Activated T-helper 1 cell treated with anti-CD3 and anti-CD28 coated beads, Interleukin-12 subunit alpha, Interleukin-12 subunit beta, Interleukin-2, Interleukin-4 antibody, amounts not matched to agents 30 ng/mL and 10 ng/mL and 1 ng/mL, durations not matched to agents 14 hours and 24 hours and 36 hours (primary cell): ENCODE results near the gene CYS1. TPM values are rescaled to one million over a fixed set of nuclear protein-coding genes. Genes with fewer than 3 reads are reported as not detected.

ENCODE experiments used
- DNase-seq: peaks from one replicate; pipeline ENCODE4 v3.0.0; 2021; ENCODE audit warnings: low spot score
- H3K27ac Mint-ChIP-seq: one replicate; pipeline ENCODE4 v1.8.0; 2021; ENCODE audit warnings: mild to moderate bottlenecking, mixed read lengths
- H3K27me3 Mint-ChIP-seq: one replicate; pipeline ENCODE4 v1.8.0; 2022; ENCODE audit warnings: mild to moderate bottlenecking, moderate library complexity, mixed read lengths; ENCODE audit not compliant: insufficient read depth
- H3K36me3 Mint-ChIP-seq: one replicate; pipeline ENCODE4 v1.8.0; 2021; ENCODE audit warnings: low read depth, mixed read lengths
- H3K4me1 Mint-ChIP-seq: one replicate; pipeline ENCODE4 v1.8.0; 2021; ENCODE audit warnings: low read depth, mixed read lengths
- H3K4me3 Mint-ChIP-seq: one replicate; pipeline ENCODE4 v1.8.0; 2021; ENCODE audit warnings: mild to moderate bottlenecking, moderate library complexity, mixed read lengths
- H3K9me3 Mint-ChIP-seq: one replicate; pipeline ENCODE4 v1.8.0; 2021; ENCODE audit warnings: mixed read lengths
- intact Hi-C: fragments of 100-400 bp; cut with micrococcal nuclease; formaldehyde crosslinking; loops from one replicate; pipeline ENCODE4 v1.15.1; 2024
- total RNA-seq: library from RNA; stranded (reverse); gene quantifications from 2 replicates; pipeline ENCODE4 v1.2.3, GENCODE V29; 2022

The CYS1 gene
- total RNA-seq, 1 donor from 2014 or later = 0.70 TPM

- intact Hi-C loops = no loop called here
- H3K36me3 Mint-ChIP-seq = no peaks in the 10 kb centered on the region
- H3K4me1 Mint-ChIP-seq = no peaks in the 10 kb centered on the region
- no peak for DNase-seq
- H3K27me3 Mint-ChIP-seq = peaks cover 20% of the 10 kb centered on the region
- H3K4me3 Mint-ChIP-seq = no peak overlapping the region
- H3K27ac Mint-ChIP-seq = no peak overlapping the region
- peaks cover 7% of the 10 kb centered on the region for H3K9me3 Mint-ChIP-seq
Observed at GRCh38 chr2:10063566-10063965, 16.6 kb downstream of the CYS1 start.

DNA sequence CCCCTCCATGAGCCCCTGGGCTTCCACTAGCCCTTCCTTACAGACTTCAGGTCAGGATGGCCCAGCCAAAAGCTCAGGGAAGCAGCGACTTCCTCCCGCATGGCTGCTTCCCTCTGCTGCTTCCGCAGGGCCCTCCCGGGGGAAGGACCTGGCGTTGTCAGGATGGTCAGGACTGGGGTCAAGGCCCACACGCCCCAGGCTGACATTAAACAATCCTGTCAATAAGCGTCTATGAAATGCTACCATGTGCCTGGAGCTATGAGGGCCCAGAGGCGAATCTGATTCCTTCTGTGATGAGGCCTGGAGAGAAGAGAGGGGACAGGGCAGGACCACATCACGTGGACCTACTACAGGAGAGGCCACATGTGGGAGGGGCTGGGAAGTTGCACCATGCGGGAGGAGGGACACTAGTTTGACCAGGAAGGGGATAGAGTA lies 17.3 kb downstream of the CYS1 start:
- intact Hi-C loops = no loop called here
- no peak for DNase-seq
- Mint-ChIP-seq H3K27me3 (peaks cover 14% of the 10 kb centered on the region), H3K27ac (no peak overlapping the region), H3K36me3 (no peaks in the 10 kb centered on the region), H3K4me3 (no peak overlapping the region), H3K4me1 (no peaks in the 10 kb centered on the region), H3K9me3 (peaks cover 3% of the 10 kb centered on the region)

GRCh38 chr2:10061221-10061925 lies 18.8 kb downstream of the CYS1 start:
- Mint-ChIP-seq H3K4me3 (no peak overlapping the region), H3K36me3 (no peaks in the 10 kb centered on the region), H3K4me1 (peaks cover 8% of the 10 kb centered on the region), H3K27ac (no peak overlapping the region), H3K27me3 (peaks cover 11% of the 10 kb centered on the region), H3K9me3 (no peaks in the 10 kb centered on the region)
- intact Hi-C loops = no loop called here
- no peak for DNase-seq

DNA sequence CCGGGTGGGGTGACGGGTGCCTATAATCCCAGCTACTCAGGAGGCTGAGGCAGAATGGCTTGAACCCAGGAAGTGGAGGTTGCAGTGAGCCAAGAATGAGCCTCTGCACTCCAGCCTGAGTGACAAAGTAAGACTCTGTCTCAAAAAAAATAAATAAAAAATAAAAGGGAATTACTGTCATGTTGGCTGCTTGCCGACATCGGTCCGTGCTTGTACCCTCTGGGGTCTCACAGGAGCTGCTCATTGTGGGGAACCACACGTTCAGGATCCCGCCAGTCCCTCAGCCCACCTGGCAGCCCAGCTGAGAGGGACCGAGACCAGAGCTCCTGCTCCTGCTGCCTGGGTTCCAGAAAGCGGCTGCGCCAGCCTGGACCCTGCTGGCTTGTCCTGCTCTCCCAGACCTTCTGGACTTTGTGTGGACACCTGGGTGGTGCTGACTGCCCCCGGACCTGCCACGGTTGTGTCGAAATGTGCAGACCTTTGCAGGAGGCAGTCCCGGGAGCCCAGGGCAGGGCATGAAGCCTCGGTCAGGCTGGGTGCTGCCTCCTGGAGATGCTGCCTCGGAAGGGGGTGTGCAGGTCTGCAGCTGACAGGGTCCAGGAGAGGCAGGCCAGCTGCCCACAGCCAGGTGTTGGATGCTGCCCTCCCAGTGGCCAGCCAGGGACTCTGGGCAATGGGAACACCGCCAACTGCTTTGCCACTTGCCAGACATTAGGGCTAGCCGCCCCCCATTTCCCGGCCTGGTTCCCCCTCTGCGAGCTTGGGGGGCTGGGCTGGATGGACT lies 20.5 kb downstream of the CYS1 start:
- no peak for DNase-seq
- H3K27me3 Mint-ChIP-seq = peaks cover 10% of the 10 kb centered on the region
- no peaks in the 10 kb centered on the region for H3K36me3 Mint-ChIP-seq
- H3K4me1 Mint-ChIP-seq = peaks cover 8% of the 10 kb centered on the region
- no peak overlapping the region for H3K27ac Mint-ChIP-seq
- intact Hi-C loops = no loop called here
- H3K4me3 Mint-ChIP-seq = no peak overlapping the region
- no peaks in the 10 kb centered on the region for H3K9me3 Mint-ChIP-seq

DNA sequence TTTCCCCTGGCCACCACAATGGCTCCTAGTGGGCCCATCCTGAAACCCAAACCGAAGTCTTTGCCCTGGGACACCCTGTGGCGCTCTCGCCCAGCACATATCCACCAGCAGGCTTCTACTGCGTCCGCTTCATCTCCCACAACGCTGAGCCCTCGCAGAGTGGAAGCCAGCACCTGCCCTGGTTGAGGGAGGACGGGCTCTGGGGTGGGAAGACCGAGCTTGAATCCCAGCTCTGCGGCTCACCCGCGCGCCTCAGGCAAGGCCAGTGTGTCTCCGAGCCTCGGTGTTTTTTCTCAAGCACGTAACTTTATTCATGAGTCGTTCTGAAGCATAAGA lies 21.2 kb downstream of the CYS1 start:
- peaks cover 8% of the 10 kb centered on the region for H3K4me1 Mint-ChIP-seq
- H3K36me3 Mint-ChIP-seq = peaks cover 1% of the 10 kb centered on the region
- H3K9me3 Mint-ChIP-seq = no peaks in the 10 kb centered on the region
- peaks cover 10% of the 10 kb centered on the region for H3K27me3 Mint-ChIP-seq
- no peak for DNase-seq
- no peak overlapping the region for H3K4me3 Mint-ChIP-seq
- no peak overlapping the region for H3K27ac Mint-ChIP-seq
- intact Hi-C loops = no loop called here

DNA sequence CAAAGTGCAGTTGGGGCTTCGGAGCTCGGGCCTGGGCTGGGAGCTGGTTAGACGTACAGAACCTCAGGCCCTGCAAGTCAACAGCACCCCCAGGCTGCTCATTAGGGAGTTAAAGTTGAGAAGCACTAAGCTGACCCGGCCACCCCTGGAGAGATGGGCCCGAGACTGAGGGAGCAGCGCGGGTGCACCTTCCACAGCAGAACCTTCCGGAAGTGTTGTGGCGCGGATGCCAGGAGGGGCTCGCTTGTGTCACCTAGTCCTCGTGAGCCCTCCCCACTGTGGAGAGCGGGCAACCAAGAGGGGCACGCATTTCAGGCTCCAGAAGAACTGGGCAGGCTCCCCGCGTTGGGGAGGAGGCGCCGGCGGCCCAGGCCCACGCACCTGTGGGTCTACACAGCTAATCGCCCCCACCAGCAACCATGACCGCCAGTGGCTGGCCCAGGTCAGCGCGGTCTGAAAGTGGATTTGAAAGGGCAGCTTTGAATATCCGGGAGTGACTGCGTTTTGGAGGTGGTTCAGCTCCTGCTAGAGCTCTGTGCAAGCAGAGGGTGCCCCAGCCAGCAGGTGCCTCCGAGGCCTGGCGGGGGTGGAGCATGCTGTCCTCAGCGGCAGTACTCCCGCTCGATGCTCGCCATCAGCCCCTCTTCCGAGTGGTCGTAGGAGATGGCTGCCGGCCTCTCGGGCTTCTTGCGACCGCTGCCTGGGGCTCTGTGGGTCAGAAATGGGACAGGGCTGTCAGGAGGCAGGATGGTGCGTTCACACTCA lies 21.8 kb downstream of the CYS1 start:
- peaks cover 8% of the 10 kb centered on the region for H3K4me1 Mint-ChIP-seq
- H3K36me3 Mint-ChIP-seq = peaks cover 2% of the 10 kb centered on the region
- H3K27ac Mint-ChIP-seq = no peak overlapping the region
- H3K9me3 Mint-ChIP-seq = no peaks in the 10 kb centered on the region
- intact Hi-C loops = no loop called here
- no peak overlapping the region for H3K4me3 Mint-ChIP-seq
- no peak for DNase-seq
- peaks cover 10% of the 10 kb centered on the region for H3K27me3 Mint-ChIP-seq

DNA sequence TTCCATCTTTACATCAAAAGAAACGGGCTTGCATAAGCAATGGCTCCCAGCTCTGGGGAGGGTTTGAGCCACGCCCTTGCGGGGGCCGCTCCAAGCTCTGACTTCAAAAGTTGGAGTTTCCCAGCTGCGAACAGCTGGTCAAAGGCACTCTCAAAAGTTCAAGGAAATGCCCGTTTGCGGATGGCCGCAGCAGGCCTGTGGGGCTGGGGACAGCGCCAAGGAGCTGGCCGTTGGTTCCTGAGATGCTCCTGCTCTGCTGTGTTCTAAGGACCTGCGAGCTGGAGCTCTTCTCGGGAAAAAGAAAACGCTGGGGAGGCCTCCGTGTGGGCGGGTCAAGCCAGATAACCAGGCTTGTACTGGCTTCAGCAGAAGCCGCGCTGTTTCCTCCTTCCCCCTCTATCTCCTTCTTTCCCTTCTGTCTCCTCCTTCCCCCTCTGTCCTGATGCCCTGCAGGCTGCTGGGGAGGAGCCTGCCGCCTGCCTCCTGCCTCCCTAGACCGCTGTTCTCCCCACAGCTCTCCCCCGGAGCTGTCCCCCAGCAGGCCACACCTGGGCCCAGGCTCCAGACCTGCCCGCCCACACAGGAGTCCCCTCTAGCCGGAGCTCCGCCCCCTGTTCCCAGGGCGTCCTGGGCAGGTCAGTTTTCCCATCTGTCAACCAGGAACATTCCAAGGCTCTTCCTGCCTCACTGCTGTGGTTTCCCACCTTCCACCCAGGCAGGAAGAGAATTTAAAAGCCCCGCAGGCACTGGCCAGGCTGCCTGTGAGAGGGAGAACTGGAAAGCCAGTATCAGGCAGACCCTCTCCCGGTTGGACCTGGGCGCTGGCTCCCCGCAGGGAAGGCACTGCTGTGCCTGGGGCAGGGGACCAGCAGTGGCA lies 22.7 kb downstream of the CYS1 start:
- Mint-ChIP-seq H3K27me3 (peaks cover 9% of the 10 kb centered on the region), H3K4me3 (peak overlapping the region; percentile 65), H3K9me3 (no peaks in the 10 kb centered on the region), H3K36me3 (peaks cover 8% of the 10 kb centered on the region), H3K4me1 (peaks cover 8% of the 10 kb centered on the region), H3K27ac (peak overlapping the region; percentile 73)
- no peak for DNase-seq
- intact Hi-C loops = no loop called here

GRCh38 chr2:10056439-10056838 lies 23.8 kb downstream of the CYS1 start:
- H3K9me3 Mint-ChIP-seq = no peaks in the 10 kb centered on the region
- DNase-seq = no peak
- peaks cover 9% of the 10 kb centered on the region for H3K27me3 Mint-ChIP-seq
- intact Hi-C loops = no loop called here
- peaks cover 14% of the 10 kb centered on the region for H3K36me3 Mint-ChIP-seq
- no peak overlapping the region for H3K4me3 Mint-ChIP-seq
- H3K4me1 Mint-ChIP-seq = peaks cover 8% of the 10 kb centered on the region
- no peak overlapping the region for H3K27ac Mint-ChIP-seq

- intact Hi-C loops = no loop called here
- Mint-ChIP-seq H3K36me3 (peaks cover 14% of the 10 kb centered on the region), H3K4me3 (no peak overlapping the region), H3K9me3 (no peaks in the 10 kb centered on the region), H3K27ac (no peak overlapping the region), H3K27me3 (peaks cover 5% of the 10 kb centered on the region), H3K4me1 (peaks cover 8% of the 10 kb centered on the region)
- no peak for DNase-seq
Observed at GRCh38 chr2:10054976-10055375, 25.2 kb downstream of the CYS1 start.

GRCh38 chr2:10054424-10054823 lies 25.8 kb downstream of the CYS1 start:
- Mint-ChIP-seq H3K36me3 (peaks cover 18% of the 10 kb centered on the region), H3K27me3 (peaks cover 5% of the 10 kb centered on the region), H3K4me1 (peaks cover 8% of the 10 kb centered on the region), H3K9me3 (no peaks in the 10 kb centered on the region), H3K4me3 (no peak overlapping the region), H3K27ac (no peak overlapping the region)
- DNase-seq = no peak
- intact Hi-C loops = no loop called here

GRCh38 chr2:10053351-10053750 lies 26.9 kb downstream of the CYS1 start:
- no peak for DNase-seq
- peaks cover 19% of the 10 kb centered on the region for H3K36me3 Mint-ChIP-seq
- peaks cover 8% of the 10 kb centered on the region for H3K4me1 Mint-ChIP-seq
- intact Hi-C loops = no loop called here
- H3K27ac Mint-ChIP-seq = no peak overlapping the region
- no peak overlapping the region for H3K4me3 Mint-ChIP-seq
- no peaks in the 10 kb centered on the region for H3K9me3 Mint-ChIP-seq
- peaks cover 5% of the 10 kb centered on the region for H3K27me3 Mint-ChIP-seq

DNA sequence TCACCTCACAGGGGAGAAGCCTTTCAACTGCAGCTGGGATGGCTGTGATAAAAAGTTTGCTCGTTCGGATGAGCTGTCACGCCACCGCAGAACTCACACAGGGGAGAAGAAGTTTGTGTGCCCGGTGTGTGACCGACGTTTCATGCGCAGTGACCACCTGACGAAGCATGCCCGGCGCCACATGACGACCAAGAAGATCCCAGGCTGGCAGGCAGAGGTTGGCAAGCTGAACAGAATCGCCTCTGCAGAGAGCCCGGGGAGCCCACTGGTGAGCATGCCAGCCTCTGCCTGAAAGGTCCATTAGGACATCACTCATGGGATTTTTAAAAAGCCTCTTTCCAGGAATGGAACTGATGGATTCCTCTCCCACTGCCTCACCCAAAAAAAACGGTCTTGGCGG lies 28.0 kb downstream of the CYS1 start:
- DNase-seq = no peak
- Mint-ChIP-seq H3K27ac (no peak overlapping the region), H3K9me3 (no peaks in the 10 kb centered on the region), H3K4me3 (no peak overlapping the region), H3K27me3 (peaks cover 5% of the 10 kb centered on the region), H3K36me3 (peaks cover 19% of the 10 kb centered on the region), H3K4me1 (peaks cover 8% of the 10 kb centered on the region)
- intact Hi-C loops = no loop called here
